Right lobe of liver (tissue), 6 donors: Measurements from ENCODE around the gene SPAG16. TPM values are rescaled to one million over a fixed set of nuclear protein-coding genes. Genes with fewer than 3 reads are reported as not detected.

Source experiments
- ATAC-seq, 4 donors: fragments of 200-7000 bp; cut with Tn5 transposase; one replicate each; pipeline ENCODE4 v1.9.1; 2020; ENCODE audit warnings: mild to moderate bottlenecking in 4 of 4, moderate library complexity in 4 of 4
- DNase-seq, 3 donors: peaks; one replicate each; pipeline ENCODE4 v3.0.0-alpha.2; 2020
- H3K27ac ChIP-seq, 3 donors: fragments of 200-600 bp; one replicate each; pipeline ENCODE4 v1.8.0; 2022
- H3K27me3 ChIP-seq, 2 donors: fragments of 200-600 bp; one replicate each; pipeline ENCODE4 v1.8.0; 2022
- H3K36me3 ChIP-seq, 4 donors: fragments of 200-600 bp; sonication (generic) in 1 of 4; one replicate each; pipeline versions ENCODE4 v1.5.1 to v1.8.0; 2017 to 2022; ENCODE audit warnings: control low read depth in 1 of 4
- H3K4me1 ChIP-seq, 4 donors: fragments of 200-600 bp; sonication (generic) in 1 of 4; one replicate each; pipeline versions ENCODE4 v1.5.1 to v1.8.0; 2017 to 2022; ENCODE audit warnings: control low read depth in 1 of 4
- H3K4me3 ChIP-seq, 3 donors: fragments of 200-600 bp; one replicate each; pipeline ENCODE4 v1.8.0; 2022
- H3K9me3 ChIP-seq, 4 donors: fragments of 200-600 bp; sonication (generic) in 1 of 4; one replicate each; pipeline versions ENCODE4 v1.5.1 to v1.8.0; 2017 to 2022; ENCODE audit warnings: control low read depth in 1 of 4
- CTCF ChIP-seq, 4 donors: fragments of 200-600 bp in 3 of 4; fragments of 450-650 bp in 1 of 4; IDR thresholded peaks; one replicate each; pipeline versions ENCODE4 v1.5.1 to v1.8.0; 2016 to 2022; ENCODE audit warnings: antibody characterized with exemption in 4 of 4, mild to moderate bottlenecking in 2 of 4
- POLR2A ChIP-seq: fragments of 450-650 bp; IDR thresholded peaks from one replicate; pipeline ENCODE4 v1.6.1; 2017; ENCODE audit warnings: antibody characterized with exemption, mild to moderate bottlenecking
- WGBS: methylation state at CpG from one replicate; pipeline ENCODE4 v1.1.6; 2018; ENCODE audit warnings: low coverage, low lambda C conversion rate; ENCODE audit not compliant: insufficient coverage; ENCODE audit errors: missing lambda C conversion rate; 5-methylcytosine and 5-hydroxymethylcytosine counted together
- intact Hi-C, 2 donors: fragments of 100-400 bp; cut with DNase I; formaldehyde crosslinking; loops; one replicate each; pipeline versions ENCODE4 v1.11.2 to v1.14.1; 2022
- total RNA-seq, 6 experiments: library from RNA; depleted of rRNA in 2 of 6; stranded (reverse); fragments of >200 nt in 2 of 6; fragmentation: NEBNext Ultra II Directional in 3 of 6; extraction: Animal tissue kit (Norgen Biotek cat#: 25700) in 3 of 6; gene quantifications; one replicate each; pipeline versions ENCODE4 v1.1.0 to v1.2.4, GENCODE V29; 2016 to 2023
- donor health status: DM: no; HTN: yes; CAD: no.
- donor health status: DM: no; HTN: no; CAD: no.
- donor health status: DM: no; HTN: no; CAD: no.
- donor health status: DM: no; HTN: yes; CAD: no.
- donor health status: DM: no; HTN: yes; CAD: no.

Gene SPAG16
- total RNA-seq, 6 experiments from 2014 or later, result 7.2 to 15.3 (median 9.0) TPM

- Histone ChIP-seq H3K36me3 (no peaks in the 10 kb centered on the region), H3K4me3 (no peak overlapping the region), H3K27me3 (no peaks in the 10 kb centered on the region), H3K4me1 (no peaks in the 10 kb centered on the region), H3K9me3 (no peaks in the 10 kb centered on the region), H3K27ac (no peak overlapping the region)
- TF ChIP-seq CTCF (IDR thresholded peaks at IDR 0.05) (no peak), POLR2A (no peak)
- intact Hi-C loops, result no loop called here
- DNase-seq (no peak), ATAC-seq (no peak)
- WGBS, result 76% methylated on average over 4 of the region's 4 CpGs
Measured at GRCh38 chr2:214096208-214096715, 812.0 kb downstream of the SPAG16 start.

- no peak overlapping the region for H3K4me3 ChIP-seq
- DNase-seq, result no peak
- H3K27ac ChIP-seq, result no peak overlapping the region
- intact Hi-C loops, result no loop called here
- H3K4me1 ChIP-seq, result no peaks in the 10 kb centered on the region
- ATAC-seq, result no peak
- WGBS, result 9% methylated on average over 1 of the region's 1 CpG
- no peaks in the 10 kb centered on the region for H3K9me3 ChIP-seq
- H3K36me3 ChIP-seq, result no peaks in the 10 kb centered on the region
- TF ChIP-seq POLR2A (no peak), CTCF (IDR thresholded peaks at IDR 0.05) (no peak)
- H3K27me3 ChIP-seq, result no peaks in the 10 kb centered on the region
Measured at GRCh38 chr2:214098811-214099210, 814.5 kb downstream of the SPAG16 start.

GRCh38 chr2:214100488-214100887, 816.2 kb downstream of the SPAG16 start:
- WGBS, result 67% methylated on average over 3 of the region's 4 CpGs
- DNase-seq, result no peak
- no peak for ATAC-seq
- TF ChIP-seq POLR2A, result no peak
- TF ChIP-seq CTCF (IDR thresholded peaks at IDR 0.05), result no peak
- no peaks in the 10 kb centered on the region for H3K9me3 ChIP-seq
- H3K4me3 ChIP-seq, result no peak overlapping the region
- no peak overlapping the region for H3K27ac ChIP-seq
- H3K4me1 ChIP-seq, result no peaks in the 10 kb centered on the region
- intact Hi-C loops, result no loop called here
- no peaks in the 10 kb centered on the region for H3K36me3 ChIP-seq
- no peaks in the 10 kb centered on the region for H3K27me3 ChIP-seq

- 23% methylated on average over 5 of the region's 5 CpGs for WGBS
- no peak overlapping the region for H3K27ac ChIP-seq
- H3K27me3 ChIP-seq, result no peaks in the 10 kb centered on the region
- H3K9me3 ChIP-seq, result no peaks in the 10 kb centered on the region
- intact Hi-C loops, result no loop called here
- TF ChIP-seq CTCF (IDR thresholded peaks at IDR 0.05) (no peak), POLR2A (no peak)
- H3K36me3 ChIP-seq, result no peaks in the 10 kb centered on the region
- peak in 2 of 4 donors; percentile 46 to 51 for ATAC-seq
- H3K4me3 ChIP-seq, result no peak overlapping the region
- H3K4me1 ChIP-seq, result no peaks in the 10 kb centered on the region
- DNase-seq, result no peak
Measured at GRCh38 chr2:214103276-214104001, 819.2 kb downstream of the SPAG16 start.
